Measurements from ENCODE around the gene LBHD2. TPM values are rescaled to one million over a fixed set of nuclear protein-coding genes. Genes with fewer than 3 reads are reported as not detected.

LBHD2 gene
- polyA plus RNA-seq, 1 of the 3 experiments (the other 2 are of a cell fraction) = not detected

DNA sequence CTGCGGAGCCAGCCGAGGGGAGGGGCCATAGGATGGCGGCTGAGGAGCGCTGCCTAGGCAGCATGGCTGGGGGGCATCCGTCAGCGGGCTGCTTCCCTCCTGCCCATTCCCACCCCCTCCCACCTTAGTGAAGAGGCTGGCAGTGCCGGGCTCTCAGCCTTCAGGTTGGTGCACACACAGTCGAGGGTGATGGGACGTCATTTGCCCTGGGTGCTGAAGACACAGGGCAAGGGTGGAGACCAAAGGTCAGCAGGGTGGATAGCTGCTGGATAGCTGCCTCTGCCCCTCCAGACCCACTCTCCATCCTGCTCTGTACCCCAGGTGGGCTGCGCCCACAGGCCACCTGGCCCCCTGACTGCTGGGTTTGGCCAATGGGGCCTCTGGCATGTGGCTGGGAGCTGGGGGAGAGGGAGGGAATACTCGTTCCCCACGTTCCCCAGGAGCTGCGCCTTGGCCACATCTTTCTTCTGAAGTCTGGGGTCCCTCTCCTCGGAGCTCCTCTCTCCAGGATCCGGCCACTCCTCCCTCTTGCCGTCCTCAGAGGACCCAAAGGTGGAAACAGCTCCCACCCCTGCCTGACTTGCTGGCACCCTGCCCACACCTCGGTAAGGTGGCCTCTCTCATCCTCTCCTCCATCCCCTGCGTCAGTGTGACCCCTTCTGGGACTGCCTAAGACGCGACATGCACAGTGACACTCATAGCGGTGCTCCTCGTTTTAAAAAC, 15.5 kb upstream of the LBHD2 start:
- no peak overlapping the region for H3K4me3 ChIP-seq (ENCODE audit: low read depth in 2 of 2, low read length in 1 of 2)
- 73% methylated on average over 22 of the region's 22 CpGs for WGBS (ENCODE audit: low lambda C conversion rate)
- H3F3A ChIP-seq (replicated peaks; ENCODE audit: insufficient read depth) = peaks cover 1% of the 10 kb centered on the region
- H3K4me1 ChIP-seq (ENCODE audit: control insufficient read depth in 1 of 2, insufficient read depth in 2 of 2, low read depth in 1 of 2, low read length in 1 of 2) = peaks cover 0 to 6% of the 10 kb centered on the region in 2 experiments; a peak in 1 of 4 replicates
- no peak overlapping the region for H3K4me2 ChIP-seq
- no peak for DNase-seq
- H3K27me3 ChIP-seq (ENCODE audit: insufficient read depth) = no peaks in the 10 kb centered on the region
- no peak overlapping the region for H2AFZ ChIP-seq (ENCODE audit: low read depth)
- H3K27ac ChIP-seq (ENCODE audit: low read depth in 2 of 2, low read length in 1 of 2) = no peak overlapping the region
- H4K20me1 ChIP-seq (ENCODE audit: insufficient read depth) = no peaks in the 10 kb centered on the region
- no peaks in the 10 kb centered on the region for H3K9me3 ChIP-seq
- H3K9ac ChIP-seq = no peak overlapping the region
- no peaks in the 10 kb centered on the region for H3K79me2 ChIP-seq (ENCODE audit: insufficient read depth)
- POLR2A ChIA-PET = no interaction called here
- no peaks in the 10 kb centered on the region for H3K36me3 ChIP-seq (replicated peaks in 1 of 2; ENCODE audit: control insufficient read depth in 1 of 2, insufficient read depth in 2 of 2, low read length in 1 of 2)
- CTCF ChIA-PET = interaction anchor here (0.8 to 1.6 kb wide), 5 partner anchors 10 to 357 kb away, joined by 3 to 8 read pairs (median 3); no protein-coding TSS in a partner anchor
- H3K9me2 ChIP-seq = no peaks in the 10 kb centered on the region
- TF ChIP-seq EP300 (IDR thresholded peaks at IDR 0.05; ENCODE audit: borderline replicate concordance in 1 of 2, low read depth in 1 of 2, low read length in 1 of 2) = no peak
- no peak for TF ChIP-seq TAF1 (IDR thresholded peaks at IDR 0.05; ENCODE audit: borderline replicate concordance, low read depth, low read length)
- TF ChIP-seq, protein P1, sequence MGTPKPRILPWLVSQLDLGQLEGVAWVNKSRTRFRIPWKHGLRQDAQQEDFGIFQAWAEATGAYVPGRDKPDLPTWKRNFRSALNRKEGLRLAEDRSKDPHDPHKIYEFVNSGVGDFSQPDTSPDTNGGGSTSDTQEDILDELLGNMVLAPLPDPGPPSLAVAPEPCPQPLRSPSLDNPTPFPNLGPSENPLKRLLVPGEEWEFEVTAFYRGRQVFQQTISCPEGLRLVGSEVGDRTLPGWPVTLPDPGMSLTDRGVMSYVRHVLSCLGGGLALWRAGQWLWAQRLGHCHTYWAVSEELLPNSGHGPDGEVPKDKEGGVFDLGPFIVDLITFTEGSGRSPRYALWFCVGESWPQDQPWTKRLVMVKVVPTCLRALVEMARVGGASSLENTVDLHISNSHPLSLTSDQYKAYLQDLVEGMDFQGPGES (IDR thresholded peaks at IDR 0.05; ENCODE audit: low read depth, low read length) = no peak
- no peak for TF ChIP-seq GABPA (IDR thresholded peaks at IDR 0.05; ENCODE audit: low read depth)
- TF ChIP-seq FOXM1 (IDR thresholded peaks at IDR 0.05; ENCODE audit: low read depth) = no peak
- no peak for TF ChIP-seq GATA2 (CRISPR knock-in tag; IDR thresholded peaks at IDR 0.05)

GRCh38 chr14:103070263-103070885, 13.6 kb upstream of the LBHD2 start:
- Histone ChIP-seq H3K9me2 (no peaks in the 10 kb centered on the region), H2AFZ (ENCODE audit: low read depth) (no peak overlapping the region), H3F3A (replicated peaks; ENCODE audit: insufficient read depth) (no peaks in the 10 kb centered on the region), H3K4me2 (no peak overlapping the region), H3K27ac (ENCODE audit: low read depth in 2 of 2, low read length in 1 of 2) (no peak overlapping the region), H3K9ac (no peak overlapping the region), H3K27me3 (ENCODE audit: insufficient read depth) (no peaks in the 10 kb centered on the region), H3K79me2 (ENCODE audit: insufficient read depth) (no peaks in the 10 kb centered on the region), H3K36me3 (replicated peaks in 1 of 2; ENCODE audit: control insufficient read depth in 1 of 2, insufficient read depth in 2 of 2, low read length in 1 of 2) (no peaks in the 10 kb centered on the region), H3K4me3 (ENCODE audit: low read depth in 2 of 2, low read length in 1 of 2) (no peak overlapping the region), H3K4me1 (ENCODE audit: control insufficient read depth in 1 of 2, insufficient read depth in 2 of 2, low read depth in 1 of 2, low read length in 1 of 2) (peaks cover 0 to 8% of the 10 kb centered on the region in 2 experiments; a peak in 1 of 4 replicates), H4K20me1 (ENCODE audit: insufficient read depth) (no peaks in the 10 kb centered on the region), H3K9me3 (no peaks in the 10 kb centered on the region)
- WGBS (ENCODE audit: low lambda C conversion rate) = 78% methylated on average over 4 of the region's 8 CpGs
- ChIA-PET POLR2A (no interaction called here), CTCF (interaction anchor here (1.2 kb wide), 1 partner anchor 222 kb away, joined by 3 read pairs; no protein-coding TSS in a partner anchor)
- TF ChIP-seq, protein P2, sequence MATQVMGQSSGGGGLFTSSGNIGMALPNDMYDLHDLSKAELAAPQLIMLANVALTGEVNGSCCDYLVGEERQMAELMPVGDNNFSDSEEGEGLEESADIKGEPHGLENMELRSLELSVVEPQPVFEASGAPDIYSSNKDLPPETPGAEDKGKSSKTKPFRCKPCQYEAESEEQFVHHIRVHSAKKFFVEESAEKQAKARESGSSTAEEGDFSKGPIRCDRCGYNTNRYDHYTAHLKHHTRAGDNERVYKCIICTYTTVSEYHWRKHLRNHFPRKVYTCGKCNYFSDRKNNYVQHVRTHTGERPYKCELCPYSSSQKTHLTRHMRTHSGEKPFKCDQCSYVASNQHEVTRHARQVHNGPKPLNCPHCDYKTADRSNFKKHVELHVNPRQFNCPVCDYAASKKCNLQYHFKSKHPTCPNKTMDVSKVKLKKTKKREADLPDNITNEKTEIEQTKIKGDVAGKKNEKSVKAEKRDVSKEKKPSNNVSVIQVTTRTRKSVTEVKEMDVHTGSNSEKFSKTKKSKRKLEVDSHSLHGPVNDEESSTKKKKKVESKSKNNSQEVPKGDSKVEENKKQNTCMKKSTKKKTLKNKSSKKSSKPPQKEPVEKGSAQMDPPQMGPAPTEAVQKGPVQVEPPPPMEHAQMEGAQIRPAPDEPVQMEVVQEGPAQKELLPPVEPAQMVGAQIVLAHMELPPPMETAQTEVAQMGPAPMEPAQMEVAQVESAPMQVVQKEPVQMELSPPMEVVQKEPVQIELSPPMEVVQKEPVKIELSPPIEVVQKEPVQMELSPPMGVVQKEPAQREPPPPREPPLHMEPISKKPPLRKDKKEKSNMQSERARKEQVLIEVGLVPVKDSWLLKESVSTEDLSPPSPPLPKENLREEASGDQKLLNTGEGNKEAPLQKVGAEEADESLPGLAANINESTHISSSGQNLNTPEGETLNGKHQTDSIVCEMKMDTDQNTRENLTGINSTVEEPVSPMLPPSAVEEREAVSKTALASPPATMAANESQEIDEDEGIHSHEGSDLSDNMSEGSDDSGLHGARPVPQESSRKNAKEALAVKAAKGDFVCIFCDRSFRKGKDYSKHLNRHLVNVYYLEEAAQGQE (IDR thresholded peaks at IDR 0.05; ENCODE audit: low read depth, low read length) = no peak
- no peak for TF ChIP-seq USF2 (IDR thresholded peaks at IDR 0.05; ENCODE audit: borderline replicate concordance, low read depth, low read length)
- TF ChIP-seq USF1 (IDR thresholded peaks at IDR 0.05; ENCODE audit: borderline replicate concordance, low read depth) = no peak
- TF ChIP-seq SIN3A (IDR thresholded peaks at IDR 0.05; ENCODE audit: borderline replicate concordance, low read depth, low read length) = no peak
- no peak for TF ChIP-seq RAD21 (IDR thresholded peaks at IDR 0.05; ENCODE audit: low read length)
- DNase-seq = no peak
